HG03066 (cell line): Measurements from ENCODE around the gene IGSF11.
A peak's percentile ranks its signal among the peaks of the same experiment; 100 is the strongest.

ENCODE experiments used
- ATAC-seq: cut with Tn5 transposase; IDR thresholded peaks from one replicate; pipeline ENCODE4 v1.9.1; 2021; ENCODE audit warnings: low read depth; ENCODE audit not compliant: unreplicated experiment

IGSF11 gene

GRCh38 chr3:118890206-118890605 lies 144.4 kb downstream of the IGSF11 start:
- ATAC-seq = no peak

- no peak for ATAC-seq
These were observed 145.0 kb downstream of the IGSF11 start for GRCh38 chr3:118889691-118890090.

- no peak for ATAC-seq
These were observed 147.9 kb downstream of the IGSF11 start for GRCh38 chr3:118886708-118887107.

GRCh38 chr3:118884748-118885206 lies 149.9 kb downstream of the IGSF11 start:
- ATAC-seq = peak; percentile 72

- ATAC-seq = peak; percentile 78
These were observed 152.2 kb downstream of the IGSF11 start for GRCh38 chr3:118882353-118882947.

GRCh38 chr3:118868051-118868450 lies 166.6 kb downstream of the IGSF11 start:
- ATAC-seq = no peak

- peak; percentile 68 for ATAC-seq
These were observed 170.8 kb downstream of the IGSF11 start for GRCh38 chr3:118863731-118864322.

- ATAC-seq = no peak
These were observed 174.7 kb downstream of the IGSF11 start for GRCh38 chr3:118859950-118860349.

- ATAC-seq = peak; percentile 88
These were observed 183.0 kb downstream of the IGSF11 start for GRCh38 chr3:118851466-118852193.

GRCh38 chr3:118850687-118851086 lies 184.0 kb downstream of the IGSF11 start:
- ATAC-seq = no peak
